ENCODE results near the gene ARNT2.

DNA sequence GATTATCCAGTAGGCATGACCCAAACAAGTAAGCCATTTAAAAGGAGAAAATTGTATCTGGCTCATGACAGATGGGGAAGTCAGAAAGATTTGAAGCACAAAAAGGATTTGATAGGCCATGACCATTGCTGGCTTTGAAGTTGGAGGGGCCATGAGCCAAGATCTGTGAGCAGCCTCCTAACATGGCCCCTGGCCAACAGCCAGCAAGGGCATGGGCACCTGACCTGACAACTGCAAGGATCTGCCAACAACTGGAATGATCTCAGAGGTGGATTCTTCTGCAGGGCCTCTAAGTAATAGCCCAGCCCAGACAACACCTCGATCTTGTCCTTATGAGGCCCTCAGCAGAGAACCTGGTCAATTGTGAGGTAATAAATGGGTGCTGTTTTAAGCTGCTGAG is 93.0 kb downstream of the ARNT2 start:
- TF ChIP-seq, protein P1, sequence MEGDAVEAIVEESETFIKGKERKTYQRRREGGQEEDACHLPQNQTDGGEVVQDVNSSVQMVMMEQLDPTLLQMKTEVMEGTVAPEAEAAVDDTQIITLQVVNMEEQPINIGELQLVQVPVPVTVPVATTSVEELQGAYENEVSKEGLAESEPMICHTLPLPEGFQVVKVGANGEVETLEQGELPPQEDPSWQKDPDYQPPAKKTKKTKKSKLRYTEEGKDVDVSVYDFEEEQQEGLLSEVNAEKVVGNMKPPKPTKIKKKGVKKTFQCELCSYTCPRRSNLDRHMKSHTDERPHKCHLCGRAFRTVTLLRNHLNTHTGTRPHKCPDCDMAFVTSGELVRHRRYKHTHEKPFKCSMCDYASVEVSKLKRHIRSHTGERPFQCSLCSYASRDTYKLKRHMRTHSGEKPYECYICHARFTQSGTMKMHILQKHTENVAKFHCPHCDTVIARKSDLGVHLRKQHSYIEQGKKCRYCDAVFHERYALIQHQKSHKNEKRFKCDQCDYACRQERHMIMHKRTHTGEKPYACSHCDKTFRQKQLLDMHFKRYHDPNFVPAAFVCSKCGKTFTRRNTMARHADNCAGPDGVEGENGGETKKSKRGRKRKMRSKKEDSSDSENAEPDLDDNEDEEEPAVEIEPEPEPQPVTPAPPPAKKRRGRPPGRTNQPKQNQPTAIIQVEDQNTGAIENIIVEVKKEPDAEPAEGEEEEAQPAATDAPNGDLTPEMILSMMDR (IDR thresholded peaks at IDR 0.05; ENCODE audit: low read length) = no peak
- TF ChIP-seq EZH2 (IDR thresholded peaks at IDR 0.05; ENCODE audit: borderline replicate concordance, low read length) = no peak

Data from OCI-LY1 (cell line).